ENCODE results near the gene STK17B. TPM values are rescaled to one million over a fixed set of nuclear protein-coding genes. Genes with fewer than 3 reads are reported as not detected.

STK17B gene
- 7.1 and 33.2 TPM in 2 replicates for total RNA-seq (2011; cell fraction: chromatin; rRNA removed; ENCODE audit: low replicate concordance)
- 3.5 and 5.3 TPM in 2 replicates for total RNA-seq (2011; cell fraction: nucleolus; rRNA removed)
- total RNA-seq (2011; cell fraction: nucleoplasm; rRNA removed) = 11.3 and 18.7 TPM in 2 replicates
- total RNA-seq (2014; rRNA removed) (8.2 and 8.5 TPM in 2 replicates), total RNA-seq (2014; rRNA removed; fragmentation: Illumina TruSeq; extraction: Trizol) (13.1 and 17.5 TPM in 2 replicates), total RNA-seq (2015; rRNA removed; fragmentation: Illumina TruSeq; extraction: Trizol) (15.2 and 17.7 TPM in 2 replicates), total RNA-seq (2021) (9.5 and 10.6 TPM in 2 replicates), polyA plus RNA-seq (2011; rRNA removed) (10.0 and 11.7 TPM in 2 replicates), polyA plus RNA-seq (2014; fragmentation: Illumina TruSeq; extraction: Trizol) (6.6 and 7.6 TPM in 2 replicates), polyA plus RNA-seq (2014; fragmentation: Nextera tagmentation; extraction: Ambion mirVana) (1 to 10 TPM; 2.3 to 3.0 TPM), polyA plus RNA-seq (2014; rRNA removed) (4.5 TPM in 2 replicates), polyA minus RNA-seq (2011; rRNA and poly(A)+ RNA removed) (18.0 and 24.4 TPM in 2 replicates), Bru-seq, nascent RNA (percentile 86 among the genes with signal in this experiment), BruChase-seq, experiment 1, labeled RNA remaining after a 2-hour chase (percentile 81 among the genes with signal in this experiment), BruChase-seq, experiment 2, labeled RNA remaining after a 6-hour chase (percentile 81 among the genes with signal in this experiment)
- polyA plus RNA-seq (2011; cell fraction: cytosol; rRNA removed) = 1.4 and 2.8 TPM in 2 replicates
- polyA plus RNA-seq (2011; cell fraction: nucleus; rRNA removed) = 2.9 and 5.0 TPM in 2 replicates
- polyA plus RNA-seq (2012) = 6.2 and 7.9 TPM in 2 replicates
- 7.1 and 7.9 TPM in 2 replicates for polyA minus RNA-seq (2011; cell fraction: cytosol; rRNA and poly(A)+ RNA removed)
- polyA minus RNA-seq (2011; cell fraction: nucleus; rRNA and poly(A)+ RNA removed) = 8.5 and 15.6 TPM in 2 replicates
- long read RNA-seq, experiment 1, full-length matches to known transcripts = 9 of 25 reads
- long read RNA-seq, experiment 1, partial matches to known transcripts = 2 of 25 reads
- long read RNA-seq, experiment 1, other reads (novel, unspliced or antisense) = 14 of 25 reads
- long read RNA-seq, experiment 2, partial matches to known transcripts = 0 of 9 reads
- long read RNA-seq, experiment 2, other reads (novel, unspliced or antisense) = 9 of 9 reads
- long read RNA-seq, experiment 3, full-length matches to known transcripts = 1 of 6 reads
- long read RNA-seq, experiment 3, partial matches to known transcripts = 1 of 6 reads
- long read RNA-seq, experiment 3, other reads (novel, unspliced or antisense) = 4 of 6 reads

DNA sequence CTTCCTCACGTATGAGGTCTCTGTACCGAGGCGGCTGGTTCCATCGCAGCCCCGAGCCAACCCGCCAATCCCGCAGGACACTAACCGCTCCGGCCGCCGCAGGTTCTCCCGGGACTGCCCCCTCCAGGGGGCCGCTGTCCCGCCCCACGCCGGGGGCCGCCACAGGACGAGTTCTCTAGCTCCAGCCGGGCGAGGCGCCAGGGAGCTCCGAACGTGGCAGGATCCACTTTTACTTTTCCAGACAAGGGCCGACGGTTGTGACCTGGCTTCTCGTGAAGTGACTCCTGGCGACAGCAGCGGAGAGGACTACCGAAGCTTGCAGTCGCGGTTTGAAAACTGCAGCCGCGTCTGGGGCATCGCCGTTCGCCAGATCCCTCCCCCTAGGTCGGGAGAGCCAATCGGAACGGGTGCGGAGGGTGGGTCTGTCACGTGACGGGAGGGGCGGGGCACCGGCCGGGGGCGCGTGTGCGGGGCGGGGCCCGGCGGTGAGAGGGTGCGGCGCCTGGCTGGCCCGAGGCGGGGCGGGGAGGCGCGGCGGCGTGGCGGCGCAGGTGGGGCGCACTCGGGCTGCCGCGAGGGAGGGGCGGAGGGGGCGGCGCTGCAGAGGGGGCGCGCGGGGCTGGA, at the start of gene STK17B:
TSS of gene STK17B (minus strand) at position 331 of the 624 bp plus-strand sequence. CDS start 8,195 bp downstream, outside the sequence.
- peak; percentile 82 for FAIRE-seq
- no peak for TF ChIP-seq ZNF551 (CRISPR knock-in tag; IDR thresholded peaks at IDR 0.05)
- no peak for TF ChIP-seq SMAD3 (CRISPR knock-in tag; conservative IDR thresholded peaks at IDR 0.05)
- no peak for TF ChIP-seq GABPB1 (CRISPR knock-in tag; IDR thresholded peaks at IDR 0.05)
- TF ChIP-seq GTF2F1 (IDR thresholded peaks at IDR 0.05; ENCODE audit: low read depth, low read length) = peak; percentile 67; the same call in 1 of the 2 replicates
- no peak for TF ChIP-seq CBX8 (IDR thresholded peaks at IDR 0.05; ENCODE audit: borderline replicate concordance, extremely low read depth, low read depth, low read length, poor library complexity, severe bottlenecking)
- no peak; the same call in 1 of the 2 replicates for TF ChIP-seq NCOR1 (IDR thresholded peaks at IDR 0.05)
- no peak for TF ChIP-seq BACH1 (tag; IDR thresholded peaks at IDR 0.05)
- no peak for TF ChIP-seq ILK (tag; IDR thresholded peaks at IDR 0.05; ENCODE audit: borderline replicate concordance, low read depth)
- TF ChIP-seq, protein P1, sequence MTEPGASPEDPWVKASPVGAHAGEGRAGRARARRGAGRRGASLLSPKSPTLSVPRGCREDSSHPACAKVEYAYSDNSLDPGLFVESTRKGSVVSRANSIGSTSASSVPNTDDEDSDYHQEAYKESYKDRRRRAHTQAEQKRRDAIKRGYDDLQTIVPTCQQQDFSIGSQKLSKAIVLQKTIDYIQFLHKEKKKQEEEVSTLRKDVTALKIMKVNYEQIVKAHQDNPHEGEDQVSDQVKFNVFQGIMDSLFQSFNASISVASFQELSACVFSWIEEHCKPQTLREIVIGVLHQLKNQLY (CRISPR knock-in tag; conservative IDR thresholded peaks at IDR 0.05) = no peak
- TF ChIP-seq, protein P2, sequence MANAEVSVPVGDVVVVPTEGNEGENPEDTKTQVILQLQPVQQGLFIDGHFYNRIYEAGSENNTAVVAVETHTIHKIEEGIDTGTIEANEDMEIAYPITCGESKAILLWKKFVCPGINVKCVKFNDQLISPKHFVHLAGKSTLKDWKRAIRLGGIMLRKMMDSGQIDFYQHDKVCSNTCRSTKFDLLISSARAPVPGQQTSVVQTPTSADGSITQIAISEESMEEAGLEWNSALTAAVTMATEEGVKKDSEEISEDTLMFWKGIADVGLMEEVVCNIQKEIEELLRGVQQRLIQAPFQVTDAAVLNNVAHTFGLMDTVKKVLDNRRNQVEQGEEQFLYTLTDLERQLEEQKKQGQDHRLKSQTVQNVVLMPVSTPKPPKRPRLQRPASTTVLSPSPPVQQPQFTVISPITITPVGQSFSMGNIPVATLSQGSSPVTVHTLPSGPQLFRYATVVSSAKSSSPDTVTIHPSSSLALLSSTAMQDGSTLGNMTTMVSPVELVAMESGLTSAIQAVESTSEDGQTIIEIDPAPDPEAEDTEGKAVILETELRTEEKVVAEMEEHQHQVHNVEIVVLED (CRISPR knock-in tag; IDR thresholded peaks at IDR 0.05) = no peak
- peak; percentile 60 for TF ChIP-seq CC2D1A (IDR thresholded peaks at IDR 0.05)
- no peak for TF ChIP-seq PCBP2 (IDR thresholded peaks at IDR 0.05; ENCODE audit: low read depth, low read length, poor library complexity, severe bottlenecking)
- TF ChIP-seq ZNF354B (CRISPR knock-in tag; IDR thresholded peaks at IDR 0.05) = no peak
- TF ChIP-seq ZNF217 (CRISPR knock-in tag; IDR thresholded peaks at IDR 0.05) = no peak
- no peak for TF ChIP-seq COPS2 (conservative IDR thresholded peaks at IDR 0.05)

More for the DNA sequence above, at the start of gene STK17B:
- 1% methylated on average over 26 of the region's 72 CpGs for WGBS (ENCODE audit: insufficient coverage, low coverage, missing lambda C conversion rate)
- no peaks in the 10 kb centered on the region for H4K20me1 ChIP-seq (replicated peaks; ENCODE audit: control insufficient read depth, insufficient read depth, low read length)
- DNase-seq (ENCODE audit: extremely low read depth in 1 of 4, low spot score in 3 of 4) (peak; percentile 93 to 97 (median 96)), ATAC-seq (peak; percentile 87)
- ChIA-PET POLR2A (interaction anchor here (0.6 to 2.2 kb wide), 3 partner anchors 12 to 1008 kb away, joined by 3 to 7 read pairs (median 3); no protein-coding TSS in a partner anchor), CTCF (ENCODE audit: low intra/inter-chr PET ratio) (no interaction called here)
- in situ Hi-C loops (cut with MboI) = no loop called here
- H3K9ac ChIP-seq (ENCODE audit: insufficient read depth in 1 of 2, low read depth in 2 of 2, low read length in 2 of 2) = peak within 1 kb of the TSS; percentile 74 to 96
- peak within 1 kb of the TSS; percentile 91 for H3K27ac ChIP-seq (ENCODE audit: extremely low read depth, low read depth, low read length)
- no TSS peak for BruUV-seq (replicated peaks)
- peak within 1 kb of the TSS; percentile 87 for H3K4me3 ChIP-seq
- H3K79me2 ChIP-seq (ENCODE audit: control insufficient read depth, insufficient read depth, low read length) = peaks cover 48% of the 10 kb centered on the region
- intact Hi-C loops (cut with micrococcal nuclease) = loop anchor here (2.0 to 5.0 kb wide), 2 partner anchors 41 to 106 kb away; no protein-coding TSS in a partner anchor
- H3K4me2 ChIP-seq (ENCODE audit: insufficient read depth, low read length) = peak within 1 kb of the TSS; percentile 83
- H3K27me3 ChIP-seq (ENCODE audit: control insufficient read depth in 2 of 2, insufficient read depth in 2 of 2, low read length in 2 of 2) = no peaks in the 10 kb centered on the region
- H3K36me3 ChIP-seq (ENCODE audit: control insufficient read depth, insufficient read depth, low read length) = no peaks in the 10 kb centered on the region
- H3K4me1 ChIP-seq (replicated peaks in 1 of 2; ENCODE audit: control insufficient read depth in 2 of 2, insufficient read depth in 2 of 2, low read length in 2 of 2) = peaks cover 12 to 26% of the 10 kb centered on the region in 2 experiments; a peak in 4 of 5 replicates
- H3K9me1 ChIP-seq (ENCODE audit: control insufficient read depth, insufficient read depth, low read length) = no peaks in the 10 kb centered on the region
- no peaks in the 10 kb centered on the region for H3K9me3 ChIP-seq (replicated peaks; ENCODE audit: control insufficient read depth, insufficient read depth, low read depth, low read length)
- H2AFZ ChIP-seq (ENCODE audit: low read depth, low read length) = peak within 1 kb of the TSS; percentile 95
